Hepatocyte (in vitro differentiated cells): ENCODE results near the gene SELENOK. TPM values are rescaled to one million over a fixed set of nuclear protein-coding genes. Genes with fewer than 3 reads are reported as not detected.

Source experiments
- DNase-seq: peaks from one replicate; pipeline ENCODE4 v3.0.0-alpha.2; 2016; ENCODE audit warnings: low spot score
- H2AFZ ChIP-seq: fragments of 200-600 bp; sonication (generic); 2 replicates; pipeline ENCODE4 v1.6.0; 2016; ENCODE audit warnings: antibody characterized with exemption, mild to moderate bottlenecking
- H3K27ac ChIP-seq: fragments of 200-600 bp; sonication (generic); 2 replicates; pipeline ENCODE4 v1.5.1; 2016; ENCODE audit warnings: mild to moderate bottlenecking
- H3K27me3 ChIP-seq: fragments of 200-600 bp; sonication (generic); 2 replicates; pipeline ENCODE4 v1.6.1; 2016
- H3K36me3 ChIP-seq: fragments of 200-600 bp; sonication (generic); replicated peaks from 2 replicates; pipeline ENCODE4 v1.5.1; 2016; ENCODE audit warnings: low read depth; ENCODE audit not compliant: insufficient read depth
- H3K4me1 ChIP-seq: fragments of 200-600 bp; sonication (generic); 2 replicates; pipeline ENCODE4 v1.5.1; 2016; ENCODE audit warnings: mild to moderate bottlenecking, moderate library complexity; ENCODE audit not compliant: insufficient read depth
- H3K4me2 ChIP-seq: fragments of 200-600 bp; sonication (generic); 2 replicates; pipeline ENCODE4 v1.6.0; 2016
- H3K4me3 ChIP-seq: fragments of 200-600 bp; sonication (generic); 2 replicates; pipeline ENCODE4 v1.5.1; 2016; ENCODE audit warnings: mild to moderate bottlenecking
- H3K79me2 ChIP-seq: fragments of 200-600 bp; sonication (generic); 2 replicates; pipeline ENCODE4 v1.6.0; 2017; ENCODE audit warnings: mild to moderate bottlenecking
- H3K9me2 ChIP-seq: fragments of 200-600 bp; sonication (generic); replicated peaks from 2 replicates; pipeline ENCODE4 v1.6.0; 2017; ENCODE audit warnings: mild to moderate bottlenecking; ENCODE audit not compliant: insufficient read depth
- H3K9me3 ChIP-seq: fragments of 200-600 bp; sonication (generic); 2 replicates; pipeline ENCODE4 v1.5.1; 2016; ENCODE audit warnings: low read depth, mild to moderate bottlenecking
- H4K20me1 ChIP-seq: fragments of 200-600 bp; sonication (generic); 2 replicates; pipeline ENCODE4 v1.6.0; 2016; ENCODE audit warnings: mild to moderate bottlenecking; ENCODE audit not compliant: insufficient read depth, poor library complexity, severe bottlenecking
- EZH2 ChIP-seq: fragments of 200-600 bp; sonication (generic); IDR thresholded peaks from 2 replicates; pipeline ENCODE4 v1.6.1; 2016; ENCODE audit warnings: antibody characterized with exemption, mild to moderate bottlenecking, borderline replicate concordance
- EZH2phosphoT487 ChIP-seq: fragments of 200-600 bp; sonication (generic); IDR thresholded peaks from one replicate; pipeline ENCODE4 v1.6.1; 2018; ENCODE audit warnings: antibody characterized with exemption, mild to moderate bottlenecking, low read depth, moderate library complexity; ENCODE audit not compliant: unreplicated experiment, severe bottlenecking
- WGBS: methylation state at CpG from one replicate; pipeline ENCODE4 v1.1.6; 2016; ENCODE audit warnings: low lambda C conversion rate; ENCODE audit errors: missing lambda C conversion rate; 5-methylcytosine and 5-hydroxymethylcytosine counted together
- polyA plus RNA-seq: library from polyadenylated mRNA; unstranded; fragments of >200 nt; fragmentation: Nextera tagmentation; extraction: Ambion mirVana; gene quantifications from 2 replicates; pipeline ENCODE4 v1.2.1, GENCODE V29; 2016
- total RNA-seq: library from RNA; depleted of rRNA; stranded (reverse); fragments of >200 nt; gene quantifications from 2 replicates; pipeline ENCODE4 v1.2.3, GENCODE V29; 2014
- TF ChIP-seq, protein P1 (sequence below): fragments of 200-600 bp; sonication (generic); IDR thresholded peaks from 2 replicates; pipeline ENCODE4 v1.5.1; 2016; ENCODE audit warnings: antibody characterized with exemption, mild to moderate bottlenecking; ENCODE audit not compliant: poor library complexity

The SELENOK gene
- total and polyA plus RNA-seq, 2 experiments from 2014 or later, result 59.7 to 155 TPM

DNA sequence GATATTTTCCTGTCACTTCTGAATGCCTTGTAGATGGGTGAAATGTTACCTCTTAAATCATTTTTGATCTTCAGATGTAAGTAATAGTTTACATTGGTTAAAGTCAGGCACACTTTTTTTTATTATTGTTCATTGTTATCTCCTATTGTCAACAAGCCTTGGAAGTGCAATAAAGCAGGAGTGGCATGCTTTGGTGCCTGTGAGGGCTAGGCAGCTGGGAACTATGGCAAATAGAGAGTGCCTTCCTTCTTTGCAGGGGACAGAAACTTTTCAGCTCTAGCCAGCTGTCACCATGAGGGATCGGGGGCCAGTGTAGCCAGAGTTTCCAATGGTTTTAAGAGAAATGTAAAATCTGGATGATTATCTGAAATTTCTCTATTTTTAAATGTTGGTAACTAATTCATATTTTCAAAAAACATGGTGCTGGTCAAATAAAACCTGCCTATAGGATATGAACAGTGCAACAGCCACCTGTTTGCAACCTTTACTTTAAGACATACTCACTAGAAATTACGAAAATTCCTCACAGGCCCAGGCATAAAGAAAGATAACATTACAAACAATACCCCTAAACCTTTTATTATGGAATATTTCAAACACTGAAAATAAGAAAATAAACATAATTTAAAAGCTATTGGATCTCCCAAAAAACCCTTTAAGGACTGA is 9.1 kb upstream of the SELENOK start:
- 67% methylated on average over 2 of the region's 2 CpGs for WGBS
- no peaks in the 10 kb centered on the region for H4K20me1 ChIP-seq
- DNase-seq, result no peak
- H2AFZ ChIP-seq, result no peak overlapping the region
- no peaks in the 10 kb centered on the region for H3K9me3 ChIP-seq
- H3K4me1 ChIP-seq, result no peaks in the 10 kb centered on the region
- peak overlapping the region; percentile 2 for H3K4me2 ChIP-seq
- TF ChIP-seq EZH2 (no peak), EZH2phosphoT487 (no peak)
- TF ChIP-seq, protein P1, sequence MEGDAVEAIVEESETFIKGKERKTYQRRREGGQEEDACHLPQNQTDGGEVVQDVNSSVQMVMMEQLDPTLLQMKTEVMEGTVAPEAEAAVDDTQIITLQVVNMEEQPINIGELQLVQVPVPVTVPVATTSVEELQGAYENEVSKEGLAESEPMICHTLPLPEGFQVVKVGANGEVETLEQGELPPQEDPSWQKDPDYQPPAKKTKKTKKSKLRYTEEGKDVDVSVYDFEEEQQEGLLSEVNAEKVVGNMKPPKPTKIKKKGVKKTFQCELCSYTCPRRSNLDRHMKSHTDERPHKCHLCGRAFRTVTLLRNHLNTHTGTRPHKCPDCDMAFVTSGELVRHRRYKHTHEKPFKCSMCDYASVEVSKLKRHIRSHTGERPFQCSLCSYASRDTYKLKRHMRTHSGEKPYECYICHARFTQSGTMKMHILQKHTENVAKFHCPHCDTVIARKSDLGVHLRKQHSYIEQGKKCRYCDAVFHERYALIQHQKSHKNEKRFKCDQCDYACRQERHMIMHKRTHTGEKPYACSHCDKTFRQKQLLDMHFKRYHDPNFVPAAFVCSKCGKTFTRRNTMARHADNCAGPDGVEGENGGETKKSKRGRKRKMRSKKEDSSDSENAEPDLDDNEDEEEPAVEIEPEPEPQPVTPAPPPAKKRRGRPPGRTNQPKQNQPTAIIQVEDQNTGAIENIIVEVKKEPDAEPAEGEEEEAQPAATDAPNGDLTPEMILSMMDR, result no peak
- no peaks in the 10 kb centered on the region for H3K79me2 ChIP-seq
- H3K9me2 ChIP-seq, result no peaks in the 10 kb centered on the region
- H3K36me3 ChIP-seq, result no peaks in the 10 kb centered on the region
- no peaks in the 10 kb centered on the region for H3K27me3 ChIP-seq
- no peak overlapping the region for H3K4me3 ChIP-seq
- no peak overlapping the region for H3K27ac ChIP-seq

DNA sequence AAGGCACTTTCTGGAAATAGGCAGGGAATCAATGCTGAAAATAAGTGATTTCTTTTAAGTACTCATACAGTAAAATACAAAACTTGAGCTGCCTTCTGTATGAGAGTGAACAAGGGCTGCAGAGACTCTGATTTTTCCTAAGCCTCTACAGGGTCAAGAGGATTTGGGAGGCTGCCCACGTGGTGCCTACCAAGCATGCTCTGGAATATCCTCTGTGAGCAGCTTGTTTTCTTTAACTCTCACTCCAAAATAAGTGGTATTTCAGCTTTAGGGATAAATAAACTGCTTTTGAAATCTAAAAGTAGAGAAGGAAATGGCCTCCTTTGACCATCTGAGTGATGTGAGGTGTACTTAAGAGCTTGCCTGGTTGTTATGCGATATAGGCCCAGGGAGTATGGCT is 8.1 kb upstream of the SELENOK start:
- H2AFZ ChIP-seq, result no peak overlapping the region
- WGBS, result 60% methylated on average over 2 of the region's 2 CpGs

DNA sequence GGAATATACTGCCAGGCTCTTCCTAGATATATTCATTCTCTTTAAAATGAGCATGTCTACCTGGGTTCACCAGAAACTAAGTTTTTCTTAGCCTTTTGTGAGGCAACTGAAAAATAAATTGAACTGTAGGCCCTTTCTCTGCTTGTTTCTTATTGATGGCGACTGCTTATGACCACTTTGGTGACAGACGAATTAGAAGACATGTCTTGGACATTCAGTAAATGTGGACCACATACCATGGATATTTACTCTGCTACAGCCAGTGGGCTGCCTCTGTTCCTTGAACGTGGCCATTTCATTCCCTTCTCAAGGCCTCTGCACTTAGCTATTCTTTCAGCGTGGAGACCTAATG is 603 bp upstream of the SELENOK start:
- H3K4me3 ChIP-seq, result peak overlapping the region; percentile 12
- H4K20me1 ChIP-seq, result peaks cover 27% of the 10 kb centered on the region
- H3K36me3 ChIP-seq, result no peaks in the 10 kb centered on the region
- no peaks in the 10 kb centered on the region for H3K9me3 ChIP-seq
- peaks cover 37% of the 10 kb centered on the region for H3K79me2 ChIP-seq
- peaks cover 12% of the 10 kb centered on the region for H3K4me1 ChIP-seq
- H3K4me2 ChIP-seq, result peak overlapping the region; percentile 72
- peak overlapping the region; percentile 58 for H2AFZ ChIP-seq
- DNase-seq, result no peak
- TF ChIP-seq EZH2phosphoT487 (no peak), EZH2 (no peak)
- TF ChIP-seq, protein P1, result no peak
- no peaks in the 10 kb centered on the region for H3K9me2 ChIP-seq
- 63% methylated on average over 4 of the region's 4 CpGs for WGBS
- H3K27me3 ChIP-seq, result no peaks in the 10 kb centered on the region
- H3K27ac ChIP-seq, result peak overlapping the region; percentile 94

More for the DNA sequence above, 8.1 kb upstream of the SELENOK start:
- Histone ChIP-seq H3K9me2 (no peaks in the 10 kb centered on the region), H3K9me3 (no peaks in the 10 kb centered on the region), H3K4me1 (no peaks in the 10 kb centered on the region), H3K4me3 (no peak overlapping the region), H3K27me3 (no peaks in the 10 kb centered on the region), H4K20me1 (no peaks in the 10 kb centered on the region), H3K27ac (no peak overlapping the region), H3K4me2 (no peak overlapping the region), H3K36me3 (no peaks in the 10 kb centered on the region), H3K79me2 (no peaks in the 10 kb centered on the region)
- TF ChIP-seq EZH2 (no peak), EZH2phosphoT487 (no peak)
- TF ChIP-seq, protein P1, result no peak
- no peak for DNase-seq
